Spleen (tissue), 11 donors: ENCODE data around the gene LBHD1. TPM values are rescaled to one million over a fixed set of nuclear protein-coding genes. Genes with fewer than 3 reads are reported as not detected.

Experiments
- DNase-seq: peaks from one replicate; pipeline ENCODE4 v3.0.0-alpha.2; 2020
- H3K27ac ChIP-seq, 8 donors: fragments of 200-600 bp; sonication (generic) in 7 of 8; 1 replicate in 4 of 8; 2 replicates in 4 of 8; pipeline versions ENCODE4 v1.5.0 to v1.8.0; 2016 to 2021; ENCODE audit warnings: inconsistent platforms in 4 of 8, mild to moderate bottlenecking in 4 of 8, moderate library complexity in 1 of 8
- H3K27me3 ChIP-seq, 7 donors: fragments of 200-600 bp; sonication (generic) in 6 of 7; replicated peaks in 1 of 7; 1 replicate in 4 of 7; 2 replicates in 3 of 7; pipeline versions ENCODE4 v1.5.0 to v1.8.0; 2016 to 2021; ENCODE audit warnings: inconsistent platforms in 3 of 7, mild to moderate bottlenecking in 1 of 7
- H3K36me3 ChIP-seq, 6 donors: fragments of 200-600 bp; sonication (generic) in 5 of 6; 1 replicate in 4 of 6; 2 replicates in 2 of 6; pipeline versions ENCODE4 v1.5.0 to v1.8.0; 2016 to 2021; ENCODE audit warnings: inconsistent platforms in 2 of 6
- H3K4me1 ChIP-seq, 6 donors: fragments of 200-600 bp; sonication (generic) in 5 of 6; 1 replicate in 3 of 6; 2 replicates in 3 of 6; pipeline versions ENCODE4 v1.5.0 to v1.8.0; 2016 to 2021; ENCODE audit warnings: inconsistent platforms in 3 of 6
- H3K4me3 ChIP-seq, 8 donors: fragments of 200-600 bp; sonication (generic) in 7 of 8; 1 replicate in 4 of 8; 2 replicates in 4 of 8; pipeline versions ENCODE4 v1.5.0 to v1.8.0; 2016 to 2021; ENCODE audit warnings: inconsistent platforms in 4 of 8, mild to moderate bottlenecking in 4 of 8, moderate library complexity in 2 of 8
- H3K9me3 ChIP-seq, 8 donors: fragments of 200-600 bp; sonication (generic) in 7 of 8; 1 replicate in 4 of 8; 2 replicates in 4 of 8; pipeline versions ENCODE4 v1.5.0 to v1.8.0; 2016 to 2021; ENCODE audit warnings: inconsistent platforms in 4 of 8
- POLR2A ChIP-seq, 3 donors: fragments of 450-650 bp; IDR thresholded peaks; one replicate each; pipeline ENCODE4 v1.5.1; 2017; ENCODE audit warnings: antibody characterized with exemption in 3 of 3, mild to moderate bottlenecking in 1 of 3
- POLR2AphosphoS5 ChIP-seq, 3 donors: sonication (generic); formaldehyde crosslinking; IDR thresholded peaks; one replicate each; pipeline ENCODE4 v1.5.1; 2017; ENCODE audit warnings: antibody characterized with exemption in 3 of 3
- WGBS, 5 donors: extraction: QIAGEN DNeasy Blood & Tissue Kit in 3 of 5; methylation state at CpG; one replicate each; pipeline versions ENCODE4 v1.1.5 to v1.1.7; 2013 to 2018; 5-methylcytosine and 5-hydroxymethylcytosine counted together
- intact Hi-C: fragments of 100-400 bp; cut with DNase I; formaldehyde crosslinking; loops from one replicate; pipeline ENCODE4 v1.15.0; 2023; ENCODE audit warnings: low total_unique reads
- polyA plus RNA-seq, 3 donors: library from polyadenylated mRNA; stranded (reverse); fragments of 200-250 nt; gene quantifications; one replicate each; pipeline ENCODE4 v1.2.1, GENCODE V29; 2013
- total RNA-seq, 7 donors: library from RNA; depleted of rRNA in 3 of 7; stranded (reverse); fragments of >200 nt in 3 of 7; fragmentation: NEBNext Ultra II Directional in 4 of 7; extraction: Animal tissue kit (Norgen Biotek cat#: 25700) in 4 of 7; gene quantifications; one replicate each; pipeline versions ENCODE4 v1.1.0 to v1.2.1, GENCODE V29; 2016 to 2021
- TF ChIP-seq, protein P1 (sequence below), 11 experiments: fragments of 200-600 bp in 7 of 11; fragments of 450-650 bp in 4 of 11; sonication (generic) in 4 of 11; IDR thresholded peaks in 8 of 11; conservative IDR thresholded peaks in 3 of 11; 1 replicate in 7 of 11; 2 replicates in 4 of 11; pipeline versions ENCODE4 v1.4.0 to v1.8.0; 2016 to 2021; ENCODE audit warnings: antibody characterized with exemption in 11 of 11, inconsistent platforms in 4 of 11, mild to moderate bottlenecking in 1 of 11
- donor health status: healthy with polysubstance abuse.
- donor health status: DM: no; HTN: no; CAD: no; lungs with moderate emphysema.
- donor health status: DM: no; HTN: no; CAD: no.
- donor health status: Bipolar disorder and iron deficiency.
- donor health status: healthy.
- donor health status: DM: no; HTN: no; CAD: no.
- donor health status: DM: yes; HTN: yes; CAD: no.

Gene LBHD1
- total and polyA plus RNA-seq, 10 donors, result 7.3 to 21.2 (median 13.3) TPM

DNA sequence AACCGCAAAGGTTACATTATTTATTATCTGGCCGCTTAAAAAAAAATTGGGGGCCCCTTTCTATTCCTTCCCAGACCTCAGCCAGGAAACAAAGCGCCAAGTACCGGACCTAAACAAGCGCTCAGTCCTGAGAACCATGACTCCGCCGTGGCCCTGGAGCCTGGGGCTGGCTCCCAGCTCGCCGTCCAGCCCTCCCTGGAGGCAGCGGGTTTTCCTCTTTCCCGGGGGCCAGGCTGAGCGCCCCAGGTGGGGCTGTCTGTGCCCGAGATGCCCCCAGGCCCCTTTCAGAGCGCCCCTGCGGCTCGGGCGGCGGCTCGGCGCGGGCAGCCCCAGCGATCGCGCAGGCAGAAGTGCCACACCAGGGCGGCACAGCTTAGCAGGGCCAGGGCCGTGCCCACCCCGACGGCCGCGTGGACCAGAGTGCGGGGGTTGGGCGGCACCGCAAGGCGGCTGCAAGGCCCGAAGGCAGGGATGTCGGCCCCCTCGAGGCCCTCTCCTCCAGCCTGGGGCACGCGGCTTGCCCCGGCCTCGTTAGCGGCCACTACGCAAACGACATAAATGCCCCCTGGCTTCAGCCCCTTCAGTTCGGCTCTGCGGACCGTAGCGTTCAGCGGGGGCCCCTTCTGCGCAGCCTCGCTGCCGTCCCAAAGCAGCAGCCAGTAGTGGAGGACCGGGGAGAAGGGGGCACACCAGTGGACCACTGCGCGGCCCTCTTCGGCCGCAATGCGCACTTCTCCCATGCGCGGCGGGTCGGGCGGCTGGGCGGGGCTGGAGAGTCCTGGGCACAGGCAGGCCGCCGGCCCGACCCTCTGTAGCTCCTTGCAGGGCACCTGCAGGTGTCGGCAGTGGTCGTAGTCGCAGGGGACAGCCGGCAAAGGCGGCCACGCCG lies 15.7 kb upstream of the LBHD1 start:
- no peak for DNase-seq
- no peak overlapping the region for H3K27ac ChIP-seq
- 32 to 55% (median 36%) methylated on average over 44 to 74 of the region's 74 CpGs for WGBS, 5 donors

DNA sequence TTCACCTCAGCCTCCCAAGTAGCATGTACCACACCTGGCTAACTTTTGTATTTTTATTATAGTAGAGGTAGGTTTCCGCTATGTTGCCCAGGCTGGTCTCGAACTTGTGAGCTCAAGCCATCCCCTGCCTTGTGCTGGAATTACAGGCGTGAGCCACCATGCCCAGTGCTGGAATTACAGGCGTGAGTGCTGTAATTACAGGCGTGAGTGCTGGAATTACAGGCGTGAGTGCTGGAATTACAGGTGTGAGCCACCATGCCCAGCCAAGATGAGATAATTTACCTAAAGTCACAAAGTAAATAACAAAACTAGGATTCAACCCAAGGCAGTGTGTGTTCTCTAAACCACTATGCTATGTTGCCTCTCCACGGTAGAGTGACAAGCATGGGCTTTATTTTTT lies 10.5 kb upstream of the LBHD1 start:
- H3K4me1 ChIP-seq, result peaks cover 15 to 36% (median 21%) of the 10 kb centered on the region in 6 donors
- H3K9me3 ChIP-seq, result no peaks in the 10 kb centered on the region
- no peak overlapping the region for H3K27ac ChIP-seq
- intact Hi-C loops, result no loop called here
- no peak overlapping the region for H3K4me3 ChIP-seq
- peaks cover 0 to 6% (median 3%) of the 10 kb centered on the region in 6 donors for H3K36me3 ChIP-seq
- TF ChIP-seq, protein P1, sequence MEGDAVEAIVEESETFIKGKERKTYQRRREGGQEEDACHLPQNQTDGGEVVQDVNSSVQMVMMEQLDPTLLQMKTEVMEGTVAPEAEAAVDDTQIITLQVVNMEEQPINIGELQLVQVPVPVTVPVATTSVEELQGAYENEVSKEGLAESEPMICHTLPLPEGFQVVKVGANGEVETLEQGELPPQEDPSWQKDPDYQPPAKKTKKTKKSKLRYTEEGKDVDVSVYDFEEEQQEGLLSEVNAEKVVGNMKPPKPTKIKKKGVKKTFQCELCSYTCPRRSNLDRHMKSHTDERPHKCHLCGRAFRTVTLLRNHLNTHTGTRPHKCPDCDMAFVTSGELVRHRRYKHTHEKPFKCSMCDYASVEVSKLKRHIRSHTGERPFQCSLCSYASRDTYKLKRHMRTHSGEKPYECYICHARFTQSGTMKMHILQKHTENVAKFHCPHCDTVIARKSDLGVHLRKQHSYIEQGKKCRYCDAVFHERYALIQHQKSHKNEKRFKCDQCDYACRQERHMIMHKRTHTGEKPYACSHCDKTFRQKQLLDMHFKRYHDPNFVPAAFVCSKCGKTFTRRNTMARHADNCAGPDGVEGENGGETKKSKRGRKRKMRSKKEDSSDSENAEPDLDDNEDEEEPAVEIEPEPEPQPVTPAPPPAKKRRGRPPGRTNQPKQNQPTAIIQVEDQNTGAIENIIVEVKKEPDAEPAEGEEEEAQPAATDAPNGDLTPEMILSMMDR (IDR thresholded peaks at IDR 0.05 in 8 of 11, conservative IDR thresholded peaks at IDR 0.05 in 3 of 11), result no peak
- TF ChIP-seq POLR2AphosphoS5 (IDR thresholded peaks at IDR 0.05), result no peak
- TF ChIP-seq POLR2A (IDR thresholded peaks at IDR 0.05), result no peak
- 91 to 96% (median 95%) methylated on average over 7 of the region's 7 CpGs for WGBS, 5 donors
- peaks cover 1 to 10% (median 4%) of the 10 kb centered on the region in 7 donors for H3K27me3 ChIP-seq
- DNase-seq, result no peak

More for the DNA sequence above, 15.7 kb upstream of the LBHD1 start:
- Histone ChIP-seq H3K36me3 (peaks cover 3 to 36% (median 24%) of the 10 kb centered on the region in 6 donors), H3K9me3 (no peaks in the 10 kb centered on the region), H3K4me1 (peaks cover 0 to 11% (median 4%) of the 10 kb centered on the region in 6 donors), H3K27me3 (peaks cover 6 to 23% (median 16%) of the 10 kb centered on the region in 7 donors), H3K4me3 (peak overlapping the region in 5 of 8 donors; percentile 1 to 37 (median 13))
- TF ChIP-seq, protein P1 (IDR thresholded peaks at IDR 0.05 in 8 of 11, conservative IDR thresholded peaks at IDR 0.05 in 3 of 11), result no peak
- peak in 1 of 3 donors; percentile 36 for TF ChIP-seq POLR2AphosphoS5 (IDR thresholded peaks at IDR 0.05)
- intact Hi-C loops, result no loop called here

DNA sequence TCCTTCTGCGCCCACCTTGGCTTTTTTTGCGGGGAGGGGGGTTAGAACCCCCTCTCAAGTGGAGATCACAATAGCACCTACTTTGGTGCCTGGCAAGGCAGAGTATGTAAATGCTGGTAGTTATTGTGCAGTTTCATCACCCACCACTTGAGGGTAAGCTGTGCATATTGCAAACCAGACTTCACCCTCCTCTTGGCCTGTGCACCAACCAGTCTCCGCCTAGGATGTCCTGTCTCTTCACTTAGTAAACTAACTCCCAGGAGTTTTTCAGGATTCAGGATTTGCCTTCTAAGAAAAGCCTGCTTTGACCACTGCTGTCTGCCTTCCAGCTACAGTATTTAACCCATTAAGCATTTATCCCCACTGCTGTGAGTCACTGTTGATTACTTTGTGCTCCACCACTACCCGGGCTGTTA lies 8.8 kb upstream of the LBHD1 start:
- Histone ChIP-seq H3K36me3 (peaks cover 0 to 23% (median 20%) of the 10 kb centered on the region in 6 donors), H3K4me1 (peaks cover 17 to 49% (median 34%) of the 10 kb centered on the region in 6 donors), H3K27ac (peak overlapping the region in 3 of 8 donors; percentile 19 to 64 (median 26)), H3K4me3 (no peak overlapping the region), H3K27me3 (no peaks in the 10 kb centered on the region), H3K9me3 (no peaks in the 10 kb centered on the region)
- WGBS, 5 donors, result 44 to 70% (median 59%) methylated on average over 4 of the region's 4 CpGs
- no peak for DNase-seq
- intact Hi-C loops, result no loop called here
- no peak for TF ChIP-seq POLR2AphosphoS5 (IDR thresholded peaks at IDR 0.05)
- TF ChIP-seq, protein P1 (IDR thresholded peaks at IDR 0.05 in 8 of 11, conservative IDR thresholded peaks at IDR 0.05 in 3 of 11), result peak in 10 of 11 experiments; percentile 10 to 59 (median 47)
